G401 (cell line): Measurements from ENCODE around the gene ZNF677. TPM values are rescaled to one million over a fixed set of nuclear protein-coding genes. Genes with fewer than 3 reads are reported as not detected.
"Not testable (repeated sequence)": the region's sequence is repeated elsewhere in the genome, so short reads cannot be mapped to it uniquely, and the experiment has no call there.

ENCODE experiments used
- DNase-seq: peaks from one replicate; pipeline ENCODE4 v3.0.0-alpha.2; 2015; ENCODE audit warnings: low spot score
- in situ Hi-C: cut with HindIII; loops from 2 replicates; pipeline ENCODE4 v1.10.0; 2016; ENCODE audit warnings: low sequenced_read_pairs, mixed read lengths
- total RNA-seq: library from RNA; depleted of rRNA; stranded (reverse); fragments of >200 nt; shearing (Covaris generic); gene quantifications from 2 replicates; pipeline ENCODE4 v1.2.3, GENCODE V29; 2014; rRNA removed

Gene ZNF677
- total RNA-seq, 1 experiment from 2014 or later, result not detected

GRCh38 chr19:53196777-53197396 lies 57.8 kb downstream of the ZNF677 start:
- DNase-seq, result peak; percentile 96
- in situ Hi-C loops, result no loop called here

- in situ Hi-C loops, result no loop called here
- peak; percentile 95 for DNase-seq
Observed at GRCh38 chr19:53195265-53195903, 59.3 kb downstream of the ZNF677 start.

- peak; percentile 1 for DNase-seq
- in situ Hi-C loops, result no loop called here
Observed at GRCh38 chr19:53193535-53194222, 61.0 kb downstream of the ZNF677 start.

GRCh38 chr19:53192771-53193534 lies 61.7 kb downstream of the ZNF677 start, which contains the start of gene ZNF665:
ZNF665 (minus strand) TSS chr19:53193358; CDS start chr19:53182898, 10,460 bp downstream.
- in situ Hi-C loops, result no loop called here
- DNase-seq, result peak; percentile 93

- DNase-seq, result no peak
- in situ Hi-C loops, result no loop called here
Observed at GRCh38 chr19:53190253-53190652, 64.4 kb downstream of the ZNF677 start.

GRCh38 chr19:53189691-53190198 lies 64.9 kb downstream of the ZNF677 start:
- DNase-seq, in situ Hi-C loops: not testable (repeated sequence)

Other genes with a start within 250 kb of the ZNF677 start
- not detected in 2 replicates for gene ERVV-1, start 241.0 kb downstream of the ZNF677 start, total RNA-seq
- gene ERVV-2, start 210.1 kb downstream of the ZNF677 start, total RNA-seq, result not detected in 2 replicates
- gene ZNF160, start 151.5 kb downstream of the ZNF677 start, total RNA-seq, result 17.0 and 18.6 TPM in 2 replicates
- gene ZNF415, start 122.0 kb downstream of the ZNF677 start, total RNA-seq, result 2.3 and 3.6 TPM in 2 replicates
- gene ZNF347, start 95.8 kb downstream of the ZNF677 start, total RNA-seq, result 3.3 and 4.9 TPM in 2 replicates
- not detected in 2 replicates for gene ZNF665, start 61.5 kb downstream of the ZNF677 start, total RNA-seq
- gene VN1R2, start 3.4 kb upstream of the ZNF677 start, total RNA-seq, result not detected in 2 replicates
- not detected in 2 replicates for gene VN1R4, start 12.8 kb upstream of the ZNF677 start, total RNA-seq
- gene ZNF845, start 78.9 kb upstream of the ZNF677 start, total RNA-seq, result 10.0 and 11.5 TPM in 2 replicates
- gene ZNF525, start 110.8 kb upstream of the ZNF677 start, total RNA-seq, result 11.9 and 23.0 TPM in 2 replicates
- gene ZNF765, start 140.3 kb upstream of the ZNF677 start, total RNA-seq, result 10.3 and 13.8 TPM in 2 replicates
- gene ZNF761, start 177.1 kb upstream of the ZNF677 start, total RNA-seq, result 10.3 and 17.7 TPM in 2 replicates
- gene ZNF813, start 212.9 kb upstream of the ZNF677 start, total RNA-seq, result 0.37 and 0.75 TPM in 2 replicates